Body of pancreas (tissue), 4 donors: ENCODE results near the gene CCDC92B.

ENCODE experiments used
- CTCF ChIP-seq, 7 experiments: fragments of 450-650 bp in 4 of 7; fragments of 200-600 bp in 3 of 7; sonication (generic) in 3 of 7; IDR thresholded peaks; one replicate each; pipeline ENCODE4 v1.5.1; 2016 to 2019; ENCODE audit warnings: antibody characterized with exemption in 7 of 7
- POLR2A ChIP-seq, 3 donors: fragments of 450-650 bp; IDR thresholded peaks; one replicate each; pipeline ENCODE4 v1.6.1; 2016; ENCODE audit warnings: antibody characterized with exemption in 3 of 3, mild to moderate bottlenecking in 2 of 3

GRCh38 chr17:2737693-2738092 is 11.8 kb downstream of the CCDC92B start:
- no peak for TF ChIP-seq CTCF (IDR thresholded peaks at IDR 0.05)
- TF ChIP-seq POLR2A (IDR thresholded peaks at IDR 0.05), result no peak
